Spleen (tissue), 11 donors: ENCODE data around the gene CYTH2. TPM values are rescaled to one million over a fixed set of nuclear protein-coding genes. Genes with fewer than 3 reads are reported as not detected.

Experiments
- DNase-seq: peaks from one replicate; pipeline ENCODE4 v3.0.0-alpha.2; 2020
- H3K27ac ChIP-seq, 8 donors: fragments of 200-600 bp; sonication (generic) in 7 of 8; 1 replicate in 4 of 8; 2 replicates in 4 of 8; pipeline versions ENCODE4 v1.5.0 to v1.8.0; 2016 to 2021; ENCODE audit warnings: inconsistent platforms in 4 of 8, mild to moderate bottlenecking in 4 of 8, moderate library complexity in 1 of 8
- H3K27me3 ChIP-seq, 7 donors: fragments of 200-600 bp; sonication (generic) in 6 of 7; replicated peaks in 1 of 7; 1 replicate in 4 of 7; 2 replicates in 3 of 7; pipeline versions ENCODE4 v1.5.0 to v1.8.0; 2016 to 2021; ENCODE audit warnings: inconsistent platforms in 3 of 7, mild to moderate bottlenecking in 1 of 7
- H3K36me3 ChIP-seq, 6 donors: fragments of 200-600 bp; sonication (generic) in 5 of 6; 1 replicate in 4 of 6; 2 replicates in 2 of 6; pipeline versions ENCODE4 v1.5.0 to v1.8.0; 2016 to 2021; ENCODE audit warnings: inconsistent platforms in 2 of 6
- H3K4me1 ChIP-seq, 6 donors: fragments of 200-600 bp; sonication (generic) in 5 of 6; 1 replicate in 3 of 6; 2 replicates in 3 of 6; pipeline versions ENCODE4 v1.5.0 to v1.8.0; 2016 to 2021; ENCODE audit warnings: inconsistent platforms in 3 of 6
- H3K4me3 ChIP-seq, 8 donors: fragments of 200-600 bp; sonication (generic) in 7 of 8; 1 replicate in 4 of 8; 2 replicates in 4 of 8; pipeline versions ENCODE4 v1.5.0 to v1.8.0; 2016 to 2021; ENCODE audit warnings: inconsistent platforms in 4 of 8, mild to moderate bottlenecking in 4 of 8, moderate library complexity in 2 of 8
- H3K9me3 ChIP-seq, 8 donors: fragments of 200-600 bp; sonication (generic) in 7 of 8; 1 replicate in 4 of 8; 2 replicates in 4 of 8; pipeline versions ENCODE4 v1.5.0 to v1.8.0; 2016 to 2021; ENCODE audit warnings: inconsistent platforms in 4 of 8
- POLR2A ChIP-seq, 3 donors: fragments of 450-650 bp; IDR thresholded peaks; one replicate each; pipeline ENCODE4 v1.5.1; 2017; ENCODE audit warnings: antibody characterized with exemption in 3 of 3, mild to moderate bottlenecking in 1 of 3
- POLR2AphosphoS5 ChIP-seq, 3 donors: sonication (generic); formaldehyde crosslinking; IDR thresholded peaks; one replicate each; pipeline ENCODE4 v1.5.1; 2017; ENCODE audit warnings: antibody characterized with exemption in 3 of 3
- WGBS, 5 donors: extraction: QIAGEN DNeasy Blood & Tissue Kit in 3 of 5; methylation state at CpG; one replicate each; pipeline versions ENCODE4 v1.1.5 to v1.1.7; 2013 to 2018; 5-methylcytosine and 5-hydroxymethylcytosine counted together
- intact Hi-C: fragments of 100-400 bp; cut with DNase I; formaldehyde crosslinking; loops from one replicate; pipeline ENCODE4 v1.15.0; 2023; ENCODE audit warnings: low total_unique reads
- polyA plus RNA-seq, 3 donors: library from polyadenylated mRNA; stranded (reverse); fragments of 200-250 nt; gene quantifications; one replicate each; pipeline ENCODE4 v1.2.1, GENCODE V29; 2013
- total RNA-seq, 7 donors: library from RNA; depleted of rRNA in 3 of 7; stranded (reverse); fragments of >200 nt in 3 of 7; fragmentation: NEBNext Ultra II Directional in 4 of 7; extraction: Animal tissue kit (Norgen Biotek cat#: 25700) in 4 of 7; gene quantifications; one replicate each; pipeline versions ENCODE4 v1.1.0 to v1.2.1, GENCODE V29; 2016 to 2021
- TF ChIP-seq, protein P1 (sequence below), 11 experiments: fragments of 200-600 bp in 7 of 11; fragments of 450-650 bp in 4 of 11; sonication (generic) in 4 of 11; IDR thresholded peaks in 8 of 11; conservative IDR thresholded peaks in 3 of 11; 1 replicate in 7 of 11; 2 replicates in 4 of 11; pipeline versions ENCODE4 v1.4.0 to v1.8.0; 2016 to 2021; ENCODE audit warnings: antibody characterized with exemption in 11 of 11, inconsistent platforms in 4 of 11, mild to moderate bottlenecking in 1 of 11
- donor health status: healthy with polysubstance abuse.
- donor health status: DM: no; HTN: no; CAD: no; lungs with moderate emphysema.
- donor health status: DM: no; HTN: no; CAD: no.
- donor health status: Bipolar disorder and iron deficiency.
- donor health status: healthy.
- donor health status: DM: no; HTN: no; CAD: no.
- donor health status: DM: yes; HTN: yes; CAD: no.

The CYTH2 gene
- total and polyA plus RNA-seq, 10 donors, result 22.6 to 66.4 (median 40.7) TPM

- 0 to 2% (median 0%) methylated on average over 59 to 61 of the region's 61 CpGs for WGBS, 5 donors
- DNase-seq, result peak; percentile 96
- H3K4me3 ChIP-seq, result peak within 1 kb of the TSS; percentile 82 to 100 (median 98)
- TF ChIP-seq POLR2A (IDR thresholded peaks at IDR 0.05) (no peak), POLR2AphosphoS5 (IDR thresholded peaks at IDR 0.05) (peak; percentile 92 to 95 (median 93))
- TF ChIP-seq, protein P1, sequence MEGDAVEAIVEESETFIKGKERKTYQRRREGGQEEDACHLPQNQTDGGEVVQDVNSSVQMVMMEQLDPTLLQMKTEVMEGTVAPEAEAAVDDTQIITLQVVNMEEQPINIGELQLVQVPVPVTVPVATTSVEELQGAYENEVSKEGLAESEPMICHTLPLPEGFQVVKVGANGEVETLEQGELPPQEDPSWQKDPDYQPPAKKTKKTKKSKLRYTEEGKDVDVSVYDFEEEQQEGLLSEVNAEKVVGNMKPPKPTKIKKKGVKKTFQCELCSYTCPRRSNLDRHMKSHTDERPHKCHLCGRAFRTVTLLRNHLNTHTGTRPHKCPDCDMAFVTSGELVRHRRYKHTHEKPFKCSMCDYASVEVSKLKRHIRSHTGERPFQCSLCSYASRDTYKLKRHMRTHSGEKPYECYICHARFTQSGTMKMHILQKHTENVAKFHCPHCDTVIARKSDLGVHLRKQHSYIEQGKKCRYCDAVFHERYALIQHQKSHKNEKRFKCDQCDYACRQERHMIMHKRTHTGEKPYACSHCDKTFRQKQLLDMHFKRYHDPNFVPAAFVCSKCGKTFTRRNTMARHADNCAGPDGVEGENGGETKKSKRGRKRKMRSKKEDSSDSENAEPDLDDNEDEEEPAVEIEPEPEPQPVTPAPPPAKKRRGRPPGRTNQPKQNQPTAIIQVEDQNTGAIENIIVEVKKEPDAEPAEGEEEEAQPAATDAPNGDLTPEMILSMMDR (IDR thresholded peaks at IDR 0.05 in 8 of 11, conservative IDR thresholded peaks at IDR 0.05 in 3 of 11), result peak in 5 of 11 experiments; percentile 1 to 46 (median 35)
- intact Hi-C loops, result no loop called here
- H3K36me3 ChIP-seq, result peaks cover 2 to 48% (median 36%) of the 10 kb centered on the region in 6 donors
- H3K27ac ChIP-seq, result peak within 1 kb of the TSS; percentile 69 to 95 (median 88)
- no peaks in the 10 kb centered on the region for H3K9me3 ChIP-seq
- peaks cover 0 to 42% (median 24%) of the 10 kb centered on the region in 7 donors for H3K27me3 ChIP-seq
- H3K4me1 ChIP-seq, result peaks cover 10 to 50% (median 33%) of the 10 kb centered on the region in 6 donors
Measured at GRCh38 chr19:48445606-48446481, 23.3 kb upstream of the CYTH2 start, which contains the start of gene GRWD1. Gene GRWD1 (plus strand): TSS chr19:48445983. CDS start chr19:48446006, 23 bp downstream.

DNA sequence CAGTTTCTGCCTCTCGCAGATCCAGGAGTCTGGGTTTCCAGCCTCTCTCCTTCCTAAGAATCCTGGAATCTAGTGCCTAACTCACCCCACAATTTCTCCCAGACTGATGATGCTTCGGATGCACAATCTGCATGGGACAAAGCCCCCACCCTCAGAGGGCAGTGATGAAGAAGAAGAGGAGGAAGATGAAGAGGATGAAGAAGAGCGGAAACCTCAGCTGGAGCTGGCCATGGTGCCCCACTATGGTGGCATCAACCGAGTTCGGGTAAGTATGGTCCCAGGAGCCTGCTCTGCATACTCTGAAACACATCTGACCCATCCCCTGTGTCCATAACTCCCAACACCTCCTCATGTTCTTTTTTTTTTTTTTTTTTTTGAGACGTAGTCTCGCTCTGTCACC, 22.6 kb upstream of the CYTH2 start:
- no peak for TF ChIP-seq POLR2AphosphoS5 (IDR thresholded peaks at IDR 0.05)
- TF ChIP-seq, protein P1 (IDR thresholded peaks at IDR 0.05 in 8 of 11, conservative IDR thresholded peaks at IDR 0.05 in 3 of 11), result no peak
- no peak for TF ChIP-seq POLR2A (IDR thresholded peaks at IDR 0.05)
- intact Hi-C loops, result no loop called here
- H3K9me3 ChIP-seq, result no peaks in the 10 kb centered on the region
- DNase-seq, result no peak
- WGBS, 5 donors, result 77 to 89% (median 81%) methylated on average over 5 to 7 of the region's 7 CpGs
- H3K27ac ChIP-seq, result peak overlapping the region in 4 of 8 donors; percentile 84 to 90 (median 88)
- peaks cover 7 to 56% (median 44%) of the 10 kb centered on the region in 6 donors for H3K36me3 ChIP-seq
- peak overlapping the region; percentile 82 to 100 (median 98) for H3K4me3 ChIP-seq
- peaks cover 0 to 34% (median 19%) of the 10 kb centered on the region in 7 donors for H3K27me3 ChIP-seq
- peaks cover 10 to 50% (median 33%) of the 10 kb centered on the region in 6 donors for H3K4me1 ChIP-seq

GRCh38 chr19:48448563-48448962, 20.6 kb upstream of the CYTH2 start:
- H3K9me3 ChIP-seq, result no peaks in the 10 kb centered on the region
- H3K27ac ChIP-seq, result no peak overlapping the region
- H3K4me1 ChIP-seq, result peaks cover 10 to 46% (median 33%) of the 10 kb centered on the region in 6 donors
- DNase-seq, result no peak
- H3K27me3 ChIP-seq, result peaks cover 0 to 14% (median 10%) of the 10 kb centered on the region in 7 donors
- no peak overlapping the region for H3K4me3 ChIP-seq
- peaks cover 8 to 71% (median 64%) of the 10 kb centered on the region in 6 donors for H3K36me3 ChIP-seq
- TF ChIP-seq, protein P1 (IDR thresholded peaks at IDR 0.05 in 8 of 11, conservative IDR thresholded peaks at IDR 0.05 in 3 of 11), result no peak
- no peak for TF ChIP-seq POLR2A (IDR thresholded peaks at IDR 0.05)
- 91 to 98% (median 96%) methylated on average over 4 of the region's 4 CpGs for WGBS, 5 donors
- intact Hi-C loops, result no loop called here

GRCh38 chr19:48450441-48450840, 18.7 kb upstream of the CYTH2 start:
- no peak for DNase-seq
- Histone ChIP-seq H3K9me3 (no peaks in the 10 kb centered on the region), H3K4me3 (no peak overlapping the region), H3K27ac (no peak overlapping the region), H3K36me3 (peaks cover 8 to 90% (median 79%) of the 10 kb centered on the region in 6 donors), H3K27me3 (no peaks in the 10 kb centered on the region), H3K4me1 (peaks cover 0 to 27% (median 14%) of the 10 kb centered on the region in 6 donors)
- no peak for TF ChIP-seq POLR2AphosphoS5 (IDR thresholded peaks at IDR 0.05)
- TF ChIP-seq, protein P1 (IDR thresholded peaks at IDR 0.05 in 8 of 11, conservative IDR thresholded peaks at IDR 0.05 in 3 of 11), result no peak
- TF ChIP-seq POLR2A (IDR thresholded peaks at IDR 0.05), result no peak
- 93 to 96% (median 94%) methylated on average over 23 of the region's 23 CpGs for WGBS, 5 donors
- intact Hi-C loops, result no loop called here
